Mammary epithelial cell (primary cell): Measurements from ENCODE around the gene MMP24.

Source experiments
- CTCF ChIP-seq, 2 donors: IDR thresholded peaks in 1 of 2; conservative IDR thresholded peaks in 1 of 2; 2 replicates each; pipeline ENCODE4 v1.5.1; 2011 to 2012; ENCODE audit warnings: inconsistent platforms in 2 of 2, low read length in 2 of 2, mild to moderate bottlenecking in 2 of 2, control low read depth in 1 of 2, low read depth in 1 of 2; ENCODE audit not compliant: insufficient read depth in 1 of 2; ENCODE audit errors: extremely low read depth in 1 of 2
- EZH2 ChIP-seq: IDR thresholded peaks from 2 replicates; pipeline ENCODE4 v1.6.1; 2012; ENCODE audit warnings: low read length, inconsistent platforms, borderline replicate concordance

- TF ChIP-seq CTCF (conservative IDR thresholded peaks at IDR 0.05 in 1 of 2, IDR thresholded peaks at IDR 0.05 in 1 of 2; ENCODE audit: extremely low read depth in 1 of 2, insufficient read depth in 1 of 2, low read depth in 1 of 2, low read length in 2 of 2): no peak
- no peak for TF ChIP-seq EZH2
Measured at GRCh38 chr20:35277127-35277526, 50.6 kb downstream of the MMP24 start.
